Activated CD4-positive, alpha-beta T cell treated with anti-CD3 and anti-CD28 coated beads for 4 hours (primary cell): Measurements from ENCODE around the gene TRIM24.

Source experiments
- DNase-seq, 2 donors: peaks; one replicate each; pipeline ENCODE4 v3.0.0-alpha.2; 2020

Gene TRIM24

GRCh38 chr7:138581065-138581464, 121.0 kb downstream of the TRIM24 start:
- DNase-seq: no peak

GRCh38 chr7:138584283-138584682, 124.2 kb downstream of the TRIM24 start:
- no peak for DNase-seq

- DNase-seq: no peak
Measured at GRCh38 chr7:138584696-138585095, 124.6 kb downstream of the TRIM24 start.

GRCh38 chr7:138585283-138585993, 125.4 kb downstream of the TRIM24 start:
- DNase-seq: no peak

- DNase-seq: no peak
Measured at GRCh38 chr7:138587485-138587884, 127.4 kb downstream of the TRIM24 start.

GRCh38 chr7:138588986-138589385, 128.9 kb downstream of the TRIM24 start:
- no peak for DNase-seq

- no peak for DNase-seq
Measured at GRCh38 chr7:138590154-138590553, 130.1 kb downstream of the TRIM24 start.

GRCh38 chr7:138595454-138595853, 135.4 kb downstream of the TRIM24 start:
- DNase-seq: no peak

- no peak for DNase-seq
Measured at GRCh38 chr7:138602451-138602850, 142.4 kb downstream of the TRIM24 start.

- DNase-seq: no peak
Measured at GRCh38 chr7:138603549-138604318, 143.7 kb downstream of the TRIM24 start.

- no peak for DNase-seq
Measured at GRCh38 chr7:138606236-138606635, 146.2 kb downstream of the TRIM24 start.

GRCh38 chr7:138607216-138608126, 147.4 kb downstream of the TRIM24 start:
- no peak for DNase-seq

GRCh38 chr7:138608275-138608674, 148.2 kb downstream of the TRIM24 start:
- no peak for DNase-seq

GRCh38 chr7:138610671-138611170, 150.7 kb downstream of the TRIM24 start:
- no peak for DNase-seq

- DNase-seq: no peak
Measured at GRCh38 chr7:138613630-138614029, 153.6 kb downstream of the TRIM24 start.

GRCh38 chr7:138616085-138616484, 156.0 kb downstream of the TRIM24 start:
- DNase-seq: no peak

- DNase-seq: no peak
Measured at GRCh38 chr7:138618506-138618905, 158.4 kb downstream of the TRIM24 start.

GRCh38 chr7:138618933-138619332, 158.9 kb downstream of the TRIM24 start:
- no peak for DNase-seq

GRCh38 chr7:138622841-138623240, 162.8 kb downstream of the TRIM24 start:
- DNase-seq: no peak

- no peak for DNase-seq
Measured at GRCh38 chr7:138625084-138625848, 165.2 kb downstream of the TRIM24 start.

- no peak for DNase-seq
Measured at GRCh38 chr7:138625849-138626230, 165.8 kb downstream of the TRIM24 start.

GRCh38 chr7:138626846-138627245, 166.8 kb downstream of the TRIM24 start:
- no peak for DNase-seq
